IPS-20b (cell line): Measurements from ENCODE around the gene ARFIP2.

Experiments
- H3K27ac ChIP-seq: one replicate; pipeline ENCODE4 v1.5.1; 2013; ENCODE audit warnings: low read length
- H3K27me3 ChIP-seq: 2 replicates; pipeline ENCODE4 v1.6.1; 2013; ENCODE audit warnings: mild to moderate bottlenecking, low read length, inconsistent platforms; ENCODE audit not compliant: insufficient read depth
- H3K36me3 ChIP-seq: 2 replicates; pipeline ENCODE4 v1.6.1; 2013; ENCODE audit warnings: low read depth, mild to moderate bottlenecking, inconsistent platforms, low read length, moderate library complexity; ENCODE audit not compliant: insufficient read depth
- H3K4me1 ChIP-seq: 2 replicates; pipeline ENCODE4 v1.6.1; 2013; ENCODE audit warnings: mild to moderate bottlenecking, control low read depth, inconsistent platforms, low read length, moderate library complexity; ENCODE audit not compliant: insufficient read depth
- H3K4me3 ChIP-seq: 2 replicates; pipeline ENCODE4 v1.5.1; 2013; ENCODE audit warnings: mild to moderate bottlenecking, low read length, inconsistent platforms
- H3K9ac ChIP-seq: 2 replicates; pipeline ENCODE4 v1.6.1; 2013; ENCODE audit warnings: low read depth, mild to moderate bottlenecking, inconsistent platforms, low read length, moderate library complexity
- H3K9me3 ChIP-seq: 2 replicates; pipeline ENCODE4 v1.6.1; 2013; ENCODE audit warnings: mild to moderate bottlenecking, low read depth, low read length, inconsistent platforms; ENCODE audit not compliant: insufficient read depth

ARFIP2 gene

GRCh38 chr11:6498544-6498943 lies 17.4 kb upstream of the ARFIP2 start:
- Histone ChIP-seq H3K9ac (no peak overlapping the region), H3K4me1 (peaks cover 3% of the 10 kb centered on the region; the same call in 1 of the 2 replicates), H3K27ac (no peak overlapping the region), H3K9me3 (no peaks in the 10 kb centered on the region), H3K27me3 (no peaks in the 10 kb centered on the region), H3K4me3 (no peak overlapping the region), H3K36me3 (peaks cover 17% of the 10 kb centered on the region; the same call in 1 of the 2 replicates)

GRCh38 chr11:6498121-6498520 lies 17.0 kb upstream of the ARFIP2 start:
- H3K36me3 ChIP-seq = peaks cover 16% of the 10 kb centered on the region; the same call in 1 of the 2 replicates
- no peaks in the 10 kb centered on the region for H3K9me3 ChIP-seq
- H3K27ac ChIP-seq = no peak overlapping the region
- H3K9ac ChIP-seq = no peak overlapping the region
- no peak overlapping the region for H3K4me3 ChIP-seq
- peaks cover 3% of the 10 kb centered on the region; the same call in 1 of the 2 replicates for H3K4me1 ChIP-seq
- H3K27me3 ChIP-seq = no peaks in the 10 kb centered on the region

- H3K27me3 ChIP-seq = no peaks in the 10 kb centered on the region
- no peaks in the 10 kb centered on the region for H3K9me3 ChIP-seq
- H3K4me1 ChIP-seq = peaks cover 3% of the 10 kb centered on the region; the same call in 1 of the 2 replicates
- peak within 1 kb of the TSS; percentile 49; the same call in 1 of the 2 replicates for H3K9ac ChIP-seq
- H3K4me3 ChIP-seq = peak within 1 kb of the TSS; percentile 58; the same call in 1 of the 2 replicates
- peaks cover 15% of the 10 kb centered on the region; the same call in 1 of the 2 replicates for H3K36me3 ChIP-seq
- H3K27ac ChIP-seq = no peak within 1 kb of the TSS
Observed at GRCh38 chr11:6497069-6497839, 16.1 kb upstream of the ARFIP2 start, which contains the start of gene DNHD1. TSS of gene DNHD1 (plus strand) at chr11:6497280. CDS start at chr11:6498216, 936 bp downstream.

DNA sequence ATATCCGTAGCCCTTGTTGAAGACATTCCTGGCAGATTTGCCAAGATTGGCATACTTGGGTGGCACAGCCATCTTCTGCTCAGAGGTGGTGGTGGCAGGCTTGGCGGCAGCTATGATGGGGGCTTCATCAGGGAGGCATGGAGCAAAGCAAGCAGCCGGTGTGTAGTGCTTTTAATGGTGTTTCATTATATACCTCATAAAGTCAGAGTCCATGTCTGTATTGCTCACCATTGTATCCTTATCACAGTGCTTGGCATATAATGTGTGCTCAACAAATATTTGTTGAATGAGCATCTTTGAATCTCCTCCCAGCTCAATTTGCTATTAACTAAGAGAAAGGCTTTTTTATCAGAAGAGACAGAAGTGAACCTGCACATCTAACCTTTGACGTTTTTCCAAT lies 8.2 kb upstream of the ARFIP2 start:
- Histone ChIP-seq H3K36me3 (peaks cover 49% of the 10 kb centered on the region), H3K4me1 (no peaks in the 10 kb centered on the region), H3K27me3 (no peaks in the 10 kb centered on the region), H3K9ac (no peak overlapping the region), H3K4me3 (no peak overlapping the region), H3K9me3 (no peaks in the 10 kb centered on the region), H3K27ac (no peak overlapping the region)

DNA sequence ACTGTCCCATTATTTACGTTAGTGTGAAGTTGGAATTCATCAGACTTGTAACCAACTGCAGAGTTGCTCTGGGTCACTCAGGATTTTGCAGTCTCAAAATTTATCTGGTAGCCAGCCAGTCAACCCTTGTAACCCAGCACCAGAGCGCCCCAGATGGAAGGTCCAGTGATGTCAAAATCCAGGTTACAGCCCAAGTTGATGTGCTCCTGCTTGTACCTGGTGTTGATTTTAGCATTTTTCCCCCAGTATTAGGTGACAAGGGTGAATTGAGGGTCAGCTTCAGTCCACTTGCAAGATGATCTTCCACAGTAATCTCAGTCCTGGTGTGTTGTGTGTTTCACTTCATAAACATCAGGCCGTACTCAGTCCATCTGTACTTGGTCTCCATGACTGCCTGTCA lies 7.7 kb upstream of the ARFIP2 start:
- Histone ChIP-seq H3K9me3 (no peaks in the 10 kb centered on the region), H3K9ac (no peak overlapping the region), H3K4me1 (no peaks in the 10 kb centered on the region), H3K36me3 (peaks cover 52% of the 10 kb centered on the region), H3K27me3 (no peaks in the 10 kb centered on the region), H3K27ac (no peak overlapping the region), H3K4me3 (no peak overlapping the region)

GRCh38 chr11:6488342-6488741 lies 7.2 kb upstream of the ARFIP2 start:
- no peaks in the 10 kb centered on the region for H3K27me3 ChIP-seq
- H3K27ac ChIP-seq = no peak overlapping the region
- no peaks in the 10 kb centered on the region for H3K4me1 ChIP-seq
- no peaks in the 10 kb centered on the region for H3K9me3 ChIP-seq
- H3K36me3 ChIP-seq = peaks cover 56% of the 10 kb centered on the region
- no peak overlapping the region for H3K4me3 ChIP-seq
- no peak overlapping the region for H3K9ac ChIP-seq

GRCh38 chr11:6486938-6487337 lies 5.8 kb upstream of the ARFIP2 start:
- Histone ChIP-seq H3K27ac (no peak overlapping the region), H3K9me3 (no peaks in the 10 kb centered on the region), H3K36me3 (peaks cover 61% of the 10 kb centered on the region), H3K9ac (no peak overlapping the region), H3K4me1 (peaks cover 6% of the 10 kb centered on the region; the same call in 1 of the 2 replicates), H3K27me3 (no peaks in the 10 kb centered on the region), H3K4me3 (no peak overlapping the region)

GRCh38 chr11:6486256-6486655 lies 5.1 kb upstream of the ARFIP2 start:
- peaks cover 61% of the 10 kb centered on the region for H3K36me3 ChIP-seq
- H3K4me1 ChIP-seq = peaks cover 6% of the 10 kb centered on the region; the same call in 1 of the 2 replicates
- no peaks in the 10 kb centered on the region for H3K9me3 ChIP-seq
- no peak overlapping the region for H3K9ac ChIP-seq
- H3K27me3 ChIP-seq = no peaks in the 10 kb centered on the region
- H3K27ac ChIP-seq = no peak overlapping the region
- H3K4me3 ChIP-seq = no peak overlapping the region

- Histone ChIP-seq H3K9ac (no peak overlapping the region), H3K27ac (no peak overlapping the region), H3K36me3 (peaks cover 61% of the 10 kb centered on the region), H3K9me3 (no peaks in the 10 kb centered on the region), H3K27me3 (no peaks in the 10 kb centered on the region), H3K4me1 (peaks cover 6% of the 10 kb centered on the region; the same call in 1 of the 2 replicates), H3K4me3 (no peak overlapping the region)
Observed at GRCh38 chr11:6485661-6486060, 4.5 kb upstream of the ARFIP2 start.

DNA sequence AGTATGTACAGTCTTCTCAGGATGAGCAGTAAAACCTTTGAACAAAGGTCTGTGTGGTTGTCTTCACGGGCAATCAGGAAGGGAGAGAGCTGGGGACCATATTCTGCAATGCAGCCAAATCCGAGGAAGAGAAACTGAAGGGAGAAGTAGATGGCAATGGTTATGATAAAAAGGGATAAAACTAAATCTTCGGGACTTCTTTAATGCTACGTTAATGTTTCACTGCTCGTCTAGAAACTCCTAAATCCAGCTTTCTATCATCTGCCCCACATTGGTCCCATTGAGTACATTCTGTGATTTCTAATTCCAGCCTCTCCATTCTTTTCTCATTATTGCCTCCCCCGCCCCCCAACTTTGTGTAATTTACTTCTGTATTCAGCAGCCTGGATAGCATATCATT lies 1.9 kb upstream of the ARFIP2 start:
- peaks cover 10% of the 10 kb centered on the region for H3K4me1 ChIP-seq
- 0 out of 2 replicates have a peak overlapping the region, but pooled peaks have one; percentile 98 for H3K4me3 ChIP-seq
- no peaks in the 10 kb centered on the region for H3K27me3 ChIP-seq
- no peak overlapping the region for H3K9ac ChIP-seq
- peaks cover 71% of the 10 kb centered on the region for H3K36me3 ChIP-seq
- H3K9me3 ChIP-seq = no peaks in the 10 kb centered on the region
- H3K27ac ChIP-seq = no peak overlapping the region

DNA sequence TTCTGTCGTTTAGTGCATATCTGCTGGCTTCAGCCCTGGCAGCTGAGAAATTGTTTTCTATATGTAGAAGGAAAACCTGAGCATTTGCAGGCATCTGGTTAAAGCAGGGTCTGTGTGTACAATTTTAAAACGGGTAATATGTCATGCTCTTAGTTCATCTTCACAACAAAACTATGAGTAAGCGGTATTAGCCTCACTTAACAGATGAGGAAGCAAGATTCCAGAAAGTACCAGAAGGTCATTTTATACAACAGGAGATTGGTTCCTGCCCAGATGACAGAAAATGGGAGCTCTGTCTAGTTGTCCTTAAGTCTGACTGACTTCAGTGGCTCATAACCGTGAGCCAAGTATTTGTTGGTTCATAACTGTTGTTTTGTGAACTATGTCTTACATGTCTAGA lies 1.3 kb upstream of the ARFIP2 start:
- Histone ChIP-seq H3K9ac (peak overlapping the region; percentile 97; the same call in 1 of the 2 replicates), H3K27ac (no peak overlapping the region), H3K9me3 (no peaks in the 10 kb centered on the region), H3K4me1 (peaks cover 10% of the 10 kb centered on the region), H3K27me3 (no peaks in the 10 kb centered on the region), H3K36me3 (peaks cover 71% of the 10 kb centered on the region), H3K4me3 (peak overlapping the region; percentile 98)

DNA sequence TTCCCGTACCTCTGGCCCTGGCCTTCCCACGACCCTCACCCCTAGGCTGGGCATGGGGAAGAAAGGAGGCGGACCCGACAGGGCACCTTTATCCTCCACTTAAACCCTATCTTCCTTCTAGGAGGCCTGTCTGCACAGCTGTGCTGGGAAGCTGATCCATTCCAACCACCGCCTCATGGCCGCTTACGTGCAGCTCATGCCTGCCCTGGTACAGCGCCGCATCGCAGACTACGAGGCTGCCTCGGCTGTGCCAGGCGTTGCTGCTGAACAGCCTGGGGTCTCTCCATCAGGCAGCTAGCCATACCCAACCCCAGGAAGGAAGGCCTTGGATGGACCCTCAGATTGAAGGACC lies 769 bp upstream of the ARFIP2 start:
- H3K27me3 ChIP-seq = no peaks in the 10 kb centered on the region
- H3K36me3 ChIP-seq = peaks cover 71% of the 10 kb centered on the region
- peaks cover 10% of the 10 kb centered on the region for H3K4me1 ChIP-seq
- H3K9me3 ChIP-seq = no peaks in the 10 kb centered on the region
- H3K27ac ChIP-seq = peak overlapping the region; percentile 75
- peak overlapping the region; percentile 98 for H3K4me3 ChIP-seq
- H3K9ac ChIP-seq = peak overlapping the region; percentile 97
